SK-N-MC (cell line): ENCODE results near the gene ZIC1.

Source experiments
- DNase-seq: peaks from one replicate; pipeline ENCODE4 v3.0.0-alpha.2; 2011; ENCODE audit warnings: low read depth, low spot score
- H3K27ac ChIP-seq: fragments of 200-600 bp; sonication (generic); 2 replicates; pipeline ENCODE4 v1.5.1; 2016; ENCODE audit warnings: mixed run types
- H3K36me3 ChIP-seq: fragments of 200-600 bp; sonication (generic); 2 replicates; pipeline ENCODE4 v1.6.1; 2017; ENCODE audit warnings: antibody characterized with exemption, low read length, mixed read lengths; ENCODE audit not compliant: insufficient read depth
- H3K4me3 ChIP-seq: fragments of 200-600 bp; sonication (generic); 2 replicates; pipeline ENCODE4 v1.5.1; 2016
- H3K9ac ChIP-seq: fragments of 200-600 bp; sonication (generic); 2 replicates; pipeline ENCODE4 v1.8.0; 2017; ENCODE audit warnings: mixed run types, mixed read lengths; ENCODE audit not compliant: insufficient read length
- H3K9me3 ChIP-seq: fragments of 200-600 bp; sonication (generic); 2 replicates; pipeline ENCODE4 v1.6.1; 2017; ENCODE audit warnings: low read depth, mild to moderate bottlenecking, antibody characterized with exemption, low read length, moderate library complexity, mixed read lengths
- EZH2 ChIP-seq: fragments of 200-600 bp; sonication (generic); IDR thresholded peaks from one replicate; pipeline ENCODE4 v1.6.1; 2017; ENCODE audit warnings: antibody characterized with exemption
- FOXP2 ChIP-seq: optimal IDR thresholded peaks from 2 replicates; pipeline ENCODE3; 2011; ENCODE audit warnings: mild to moderate bottlenecking, moderate library complexity; ENCODE audit not compliant: insufficient read depth; ENCODE audit errors: extremely low read length, control extremely low read depth
- POLR2AphosphoS5 ChIP-seq: IDR thresholded peaks from 2 replicates; pipeline ENCODE4 v1.6.1; 2012; ENCODE audit warnings: mild to moderate bottlenecking, low read depth, low read length, borderline replicate concordance

ZIC1 gene

GRCh38 chr3:147368151-147368550, 41.0 kb upstream of the ZIC1 start:
- no peak for TF ChIP-seq POLR2AphosphoS5
- no peak for TF ChIP-seq EZH2
- TF ChIP-seq FOXP2: no peak
- DNase-seq: no peak
- Histone ChIP-seq H3K27ac (no peak overlapping the region), H3K9ac (no peak overlapping the region), H3K4me3 (no peak overlapping the region), H3K36me3 (no peaks in the 10 kb centered on the region), H3K9me3 (no peaks in the 10 kb centered on the region)

DNA sequence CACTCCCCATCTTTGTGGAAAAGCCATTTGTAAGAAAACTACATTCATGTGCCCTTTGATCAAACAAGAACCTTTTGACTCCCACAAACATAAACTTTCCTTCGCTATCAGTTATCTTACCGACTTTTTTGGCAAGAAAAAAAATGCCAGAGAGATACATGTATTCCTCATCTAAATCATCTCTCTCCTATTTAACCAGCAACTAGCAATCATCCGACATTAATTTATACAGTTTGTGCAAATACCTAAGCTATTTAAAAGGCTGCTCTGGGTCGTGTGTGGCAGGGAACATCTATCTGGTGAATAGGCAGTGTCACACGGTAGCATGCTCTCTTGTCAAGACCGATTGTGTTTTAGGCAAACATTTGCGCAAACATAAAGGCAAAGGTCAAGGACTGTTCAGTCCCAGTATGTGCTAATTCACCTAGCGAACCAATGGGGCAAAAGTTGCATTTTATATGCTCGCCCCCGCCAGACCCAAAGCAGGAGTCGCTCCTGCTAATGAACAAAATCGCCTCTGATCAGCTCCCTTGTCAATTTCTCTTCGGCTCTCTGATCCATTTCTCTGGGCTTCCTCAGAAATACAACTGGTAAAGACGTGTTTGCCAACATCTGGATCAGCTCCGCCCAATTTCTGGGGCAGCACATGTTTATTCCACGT, 40.5 kb upstream of the ZIC1 start:
- TF ChIP-seq POLR2AphosphoS5 (no peak), EZH2 (no peak), FOXP2 (no peak)
- H3K27ac ChIP-seq: no peak overlapping the region
- H3K9me3 ChIP-seq: no peaks in the 10 kb centered on the region
- H3K36me3 ChIP-seq: no peaks in the 10 kb centered on the region
- no peak for DNase-seq
- H3K4me3 ChIP-seq: peak overlapping the region; percentile 37
- H3K9ac ChIP-seq: no peak overlapping the region

DNA sequence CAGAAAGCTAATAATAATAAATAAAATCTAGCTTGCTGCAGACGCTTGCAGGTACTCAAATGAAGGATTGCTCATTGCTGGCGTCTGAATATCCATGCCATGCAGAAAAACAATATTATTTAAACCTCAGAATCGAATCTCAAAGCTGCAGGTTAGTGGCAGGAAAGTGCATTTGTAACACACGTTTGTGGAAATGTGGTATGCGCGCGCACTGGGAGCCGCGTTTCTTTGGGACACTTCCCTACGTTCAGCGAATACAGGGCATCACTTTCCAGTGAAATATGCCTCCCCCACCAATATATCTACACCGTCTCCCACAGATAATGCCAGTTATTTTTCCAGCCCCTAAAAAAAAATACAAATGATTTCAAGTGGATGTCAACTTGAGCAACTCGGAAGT, 39.9 kb upstream of the ZIC1 start:
- H3K27ac ChIP-seq: no peak overlapping the region
- H3K36me3 ChIP-seq: no peaks in the 10 kb centered on the region
- no peak overlapping the region for H3K9ac ChIP-seq
- peak overlapping the region; percentile 37 for H3K4me3 ChIP-seq
- no peak for DNase-seq
- no peaks in the 10 kb centered on the region for H3K9me3 ChIP-seq
- TF ChIP-seq FOXP2 (no peak), EZH2 (no peak), POLR2AphosphoS5 (no peak)

GRCh38 chr3:147369661-147370123, 39.5 kb upstream of the ZIC1 start:
- Histone ChIP-seq H3K27ac (no peak overlapping the region), H3K9me3 (no peaks in the 10 kb centered on the region), H3K4me3 (peak overlapping the region; percentile 37), H3K9ac (no peak overlapping the region), H3K36me3 (no peaks in the 10 kb centered on the region)
- TF ChIP-seq EZH2: no peak
- TF ChIP-seq POLR2AphosphoS5: no peak
- no peak for DNase-seq

DNA sequence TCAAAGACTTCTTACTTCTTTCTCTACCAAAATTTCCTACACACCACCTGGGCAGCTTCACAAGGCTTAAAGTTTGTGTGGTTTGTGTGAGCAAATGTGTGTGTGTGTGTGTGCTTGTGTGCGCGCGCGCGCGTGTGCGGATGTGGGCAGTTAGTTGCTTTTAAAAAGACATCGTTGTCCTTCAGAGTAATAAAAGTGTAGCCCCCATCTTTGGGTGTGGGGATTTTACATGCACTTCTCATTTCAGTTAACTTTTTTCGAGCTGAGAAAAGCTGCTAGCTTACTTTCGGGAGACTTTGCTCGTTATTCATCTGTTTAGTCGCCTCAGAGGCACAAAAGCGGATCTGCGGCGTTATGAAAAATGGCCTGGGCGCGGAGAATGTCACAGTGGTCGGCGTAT, 38.8 kb upstream of the ZIC1 start:
- no peak overlapping the region for H3K9ac ChIP-seq
- no peak overlapping the region for H3K27ac ChIP-seq
- no peaks in the 10 kb centered on the region for H3K9me3 ChIP-seq
- no peak for DNase-seq
- no peaks in the 10 kb centered on the region for H3K36me3 ChIP-seq
- TF ChIP-seq EZH2: no peak
- TF ChIP-seq FOXP2: no peak
- no peak for TF ChIP-seq POLR2AphosphoS5
- H3K4me3 ChIP-seq: no peak overlapping the region

DNA sequence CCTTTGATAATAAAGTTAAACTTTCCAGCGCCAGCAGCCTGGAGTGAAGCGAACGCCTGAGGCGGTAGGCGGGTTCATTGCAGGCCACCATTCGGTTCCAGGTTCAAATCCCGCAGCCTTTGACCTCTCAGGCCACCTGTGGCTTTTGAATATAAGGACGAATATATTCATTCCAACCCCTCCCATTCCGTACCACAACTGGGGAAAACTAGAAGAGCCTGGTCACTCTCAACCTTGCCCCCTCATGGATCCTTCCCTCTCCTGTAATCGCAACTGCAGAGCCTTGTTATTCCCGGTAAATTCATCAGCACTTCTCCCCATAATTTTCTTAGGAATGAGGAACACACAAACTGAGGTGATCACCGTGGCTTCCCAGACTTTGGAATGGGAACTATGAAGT, 38.0 kb upstream of the ZIC1 start:
- no peak for DNase-seq
- no peak for TF ChIP-seq POLR2AphosphoS5
- no peak for TF ChIP-seq EZH2
- TF ChIP-seq FOXP2: no peak

DNA sequence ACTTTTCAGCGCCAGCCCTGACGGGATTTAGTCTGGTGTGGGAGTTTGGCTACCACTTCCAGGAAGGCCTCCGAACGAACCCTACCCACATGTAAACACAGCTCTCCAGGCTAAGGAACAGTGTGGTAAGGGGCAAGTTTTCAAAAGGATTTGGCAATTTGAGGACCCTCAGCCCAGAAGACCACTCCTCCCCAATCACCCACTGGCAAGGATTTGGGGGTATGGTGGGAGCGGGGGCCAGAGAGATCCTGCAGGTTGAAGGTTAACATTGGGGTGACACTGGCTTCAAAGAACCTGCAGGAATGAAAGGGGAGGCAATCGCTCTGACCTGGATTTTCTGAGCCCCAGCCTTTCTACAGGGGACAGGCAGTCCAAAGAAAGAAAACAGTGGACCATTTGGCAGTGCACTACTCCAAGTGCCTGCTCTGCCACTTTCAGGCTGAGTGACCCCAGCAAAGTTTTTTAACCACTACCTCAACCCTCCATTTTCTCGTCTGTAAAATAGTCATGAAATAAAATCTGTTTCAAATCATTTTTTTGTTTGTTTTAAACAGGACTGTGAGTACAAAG, 37.3 kb upstream of the ZIC1 start:
- no peaks in the 10 kb centered on the region for H3K9me3 ChIP-seq
- no peak overlapping the region for H3K4me3 ChIP-seq
- DNase-seq: no peak
- H3K9ac ChIP-seq: no peak overlapping the region
- TF ChIP-seq POLR2AphosphoS5 (no peak), FOXP2 (no peak), EZH2 (no peak)
- no peaks in the 10 kb centered on the region for H3K36me3 ChIP-seq
- H3K27ac ChIP-seq: no peak overlapping the region

More for the DNA sequence above, 38.0 kb upstream of the ZIC1 start:
- Histone ChIP-seq H3K9me3 (no peaks in the 10 kb centered on the region), H3K4me3 (no peak overlapping the region), H3K9ac (no peak overlapping the region), H3K36me3 (no peaks in the 10 kb centered on the region), H3K27ac (no peak overlapping the region)

DNA sequence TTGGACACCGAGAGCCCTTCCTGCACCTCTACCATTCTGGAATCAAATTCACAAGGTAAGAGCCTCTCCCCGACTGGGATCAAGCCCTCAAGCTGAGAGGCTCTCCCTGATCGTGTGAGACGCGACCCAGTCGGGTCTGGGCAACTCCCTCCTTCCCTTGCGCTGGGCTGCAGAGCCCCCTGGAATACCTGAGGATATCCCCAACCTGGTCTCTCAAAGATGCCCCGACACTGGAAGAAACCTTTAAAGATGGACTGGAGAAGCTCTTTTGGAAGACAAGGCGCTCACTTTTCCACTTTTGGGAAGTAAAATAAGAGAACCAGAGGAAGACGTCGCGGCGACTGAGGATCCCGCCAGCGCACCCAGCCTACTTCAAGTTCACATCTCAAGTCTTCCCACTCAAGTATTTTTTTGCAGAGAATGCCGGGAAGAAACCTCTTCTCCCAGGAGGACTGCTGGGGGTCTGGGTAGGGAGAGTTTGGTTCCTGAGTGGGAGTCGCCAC, 36.6 kb upstream of the ZIC1 start:
- H3K4me3 ChIP-seq: no peak overlapping the region
- no peak overlapping the region for H3K9ac ChIP-seq
- H3K27ac ChIP-seq: no peak overlapping the region
- no peaks in the 10 kb centered on the region for H3K36me3 ChIP-seq
- H3K9me3 ChIP-seq: no peaks in the 10 kb centered on the region
- no peak for TF ChIP-seq EZH2
- TF ChIP-seq FOXP2: no peak
- TF ChIP-seq POLR2AphosphoS5: no peak
- DNase-seq: no peak
